PC-3 (cell line): ENCODE results near the gene ADAM12. TPM values are rescaled to one million over a fixed set of nuclear protein-coding genes. Genes with fewer than 3 reads are reported as not detected.

Experiments
- ATAC-seq: fragments of 200-7000 bp; cut with Tn5 transposase; 2 replicates; pipeline ENCODE4 v1.9.1; 2020; ENCODE audit warnings: mild to moderate bottlenecking, moderate library complexity
- BruUV-seq: library from RNA; stranded (reverse); fragments of 400-500 nt; replicated peaks from 2 replicates; lab custom pipeline; 2021; lab: Mats Ljungman, UMichigan
- CTCF ChIA-PET: fragments of 300-600 bp; sonication (Branson Sonifier 250); formaldehyde crosslinking; loops from one replicate; lab custom pipeline; 2022; ENCODE audit warnings: antibody characterized with exemption; lab: Charles Lee
- POLR2A ChIA-PET: fragments of 300-600 bp; sonication (Branson Sonifier 250); formaldehyde crosslinking; loops from one replicate; lab custom pipeline; 2022; ENCODE audit warnings: antibody characterized with exemption; ENCODE audit not compliant: unreplicated experiment; lab: Charles Lee
- DNase-seq: peaks from one replicate; pipeline ENCODE4 v3.0.0-alpha.2; 2015
- H2AFZ ChIP-seq: fragments of 300-600 bp; sonication (generic); 2 replicates; pipeline ENCODE4 v1.6.0; 2016; ENCODE audit warnings: antibody characterized with exemption, low read length
- H3F3A ChIP-seq: fragments of 300-600 bp; sonication (generic); one replicate; pipeline ENCODE4 v1.6.0; 2017; ENCODE audit warnings: antibody characterized with exemption, low read length, control low read depth, mild to moderate bottlenecking; ENCODE audit not compliant: unreplicated experiment
- H3K27ac ChIP-seq: fragments of 300-600 bp; sonication (generic); 2 replicates; pipeline ENCODE4 v1.5.1; 2016; ENCODE audit warnings: mild to moderate bottlenecking, low read length
- H3K27me3 ChIP-seq: fragments of 300-600 bp; sonication (generic); 2 replicates; pipeline ENCODE4 v1.6.1; 2016; ENCODE audit warnings: low read length, mixed read lengths
- H3K36me3 ChIP-seq: fragments of 300-600 bp; sonication (generic); 2 replicates; pipeline ENCODE4 v1.6.1; 2016; ENCODE audit warnings: low read depth, mixed run types, low read length, mixed read lengths
- H3K4me1 ChIP-seq: fragments of 300-600 bp; sonication (generic); 2 replicates; pipeline ENCODE4 v1.5.1; 2016; ENCODE audit warnings: low read length; ENCODE audit not compliant: insufficient read depth
- H3K4me2 ChIP-seq: fragments of 300-600 bp; sonication (generic); 2 replicates; pipeline ENCODE4 v1.6.0; 2016; ENCODE audit warnings: low read length
- H3K4me3 ChIP-seq: fragments of 300-600 bp; sonication (generic); 2 replicates; pipeline ENCODE4 v1.5.1; 2016; ENCODE audit warnings: mild to moderate bottlenecking, low read length, mixed read lengths
- H3K79me2 ChIP-seq: fragments of 300-600 bp; sonication (generic); 2 replicates; pipeline ENCODE4 v1.6.1; 2017; ENCODE audit warnings: low read length, mixed read lengths
- H3K9ac ChIP-seq: fragments of 300-600 bp; sonication (generic); 2 replicates; pipeline ENCODE4 v1.6.0; 2016; ENCODE audit warnings: mild to moderate bottlenecking, low read length
- H3K9me2 ChIP-seq: fragments of 300-600 bp; sonication (generic); replicated peaks from 2 replicates; pipeline ENCODE4 v1.6.1; 2016; ENCODE audit warnings: mixed run types, low read length, mixed read lengths
- H3K9me3 ChIP-seq: fragments of 300-600 bp; sonication (generic); 2 replicates; pipeline ENCODE4 v1.6.1; 2016; ENCODE audit warnings: low read length, mixed read lengths
- H4K20me1 ChIP-seq: fragments of 300-600 bp; sonication (generic); 2 replicates; pipeline ENCODE4 v1.6.1; 2016; ENCODE audit warnings: low read length, mixed read lengths
- CTCF ChIP-seq: fragments of 300-600 bp; sonication (generic); conservative IDR thresholded peaks from 2 replicates; pipeline ENCODE4 v1.5.1; 2017; ENCODE audit warnings: antibody characterized with exemption, low read depth, mild to moderate bottlenecking, low read length
- EZH2 ChIP-seq: fragments of 300-600 bp; sonication (generic); IDR thresholded peaks from one replicate; pipeline ENCODE4 v1.6.1; 2017; ENCODE audit warnings: antibody characterized with exemption, mild to moderate bottlenecking, low read length; ENCODE audit not compliant: unreplicated experiment
- EZH2phosphoT487 ChIP-seq: fragments of 300-600 bp; sonication (generic); IDR thresholded peaks from 2 replicates; pipeline ENCODE4 v1.6.1; 2018; ENCODE audit warnings: mild to moderate bottlenecking, antibody characterized with exemption, low read length, borderline replicate concordance
- intact Hi-C: fragments of 100-400 bp; cut with micrococcal nuclease; formaldehyde crosslinking; loops from 2 replicates; pipeline ENCODE4 v1.9.0; 2023
- total RNA-seq: library from RNA; depleted of rRNA; stranded (reverse); fragments of >200 nt; gene quantifications from 2 replicates; pipeline ENCODE4 v1.2.3, GENCODE V29; 2014

Gene ADAM12
- total RNA-seq, 1 experiment from 2014 or later, result 3.4 TPM

GRCh38 chr10:126264102-126265018 lies 123.9 kb downstream of the ADAM12 start:
- ChIA-PET POLR2A (no interaction called here), CTCF (no interaction called here)
- BruUV-seq, result no TSS peak

GRCh38 chr10:126263006-126263676 lies 125.1 kb downstream of the ADAM12 start:
- BruUV-seq, result no TSS peak
- Histone ChIP-seq H3K9me3 (no peaks in the 10 kb centered on the region), H3F3A (no peaks in the 10 kb centered on the region), H2AFZ (no peak overlapping the region), H4K20me1 (no peaks in the 10 kb centered on the region), H3K4me2 (no peak overlapping the region), H3K27me3 (no peaks in the 10 kb centered on the region), H3K36me3 (no peaks in the 10 kb centered on the region), H3K9ac (no peak overlapping the region), H3K9me2 (no peaks in the 10 kb centered on the region), H3K27ac (no peak overlapping the region), H3K4me1 (peaks cover 24% of the 10 kb centered on the region; the same call in 1 of the 2 replicates), H3K79me2 (no peaks in the 10 kb centered on the region), H3K4me3 (no peak overlapping the region)
- intact Hi-C loops, result no loop called here
- ChIA-PET POLR2A (no interaction called here), CTCF (no interaction called here)
- DNase-seq (no peak), ATAC-seq (no peak)
- TF ChIP-seq EZH2phosphoT487 (no peak), EZH2 (no peak), CTCF (no peak)

More at GRCh38 chr10:126264102-126265018, 123.9 kb downstream of the ADAM12 start:
- intact Hi-C loops, result no loop called here
- Histone ChIP-seq H2AFZ (no peak overlapping the region), H3K4me1 (peaks cover 19% of the 10 kb centered on the region; the same call in 1 of the 2 replicates), H3K27ac (no peak overlapping the region), H3K9me3 (no peaks in the 10 kb centered on the region), H3K36me3 (no peaks in the 10 kb centered on the region), H3K27me3 (no peaks in the 10 kb centered on the region), H4K20me1 (no peaks in the 10 kb centered on the region), H3K4me3 (no peak overlapping the region), H3K4me2 (no peak overlapping the region), H3F3A (no peaks in the 10 kb centered on the region), H3K9me2 (no peaks in the 10 kb centered on the region), H3K9ac (no peak overlapping the region), H3K79me2 (no peaks in the 10 kb centered on the region)
- ATAC-seq, result no peak
- TF ChIP-seq EZH2phosphoT487, result no peak
- TF ChIP-seq CTCF, result no peak
- no peak for TF ChIP-seq EZH2
- DNase-seq, result no peak
